HCT116 (cell line): Measurements from ENCODE around the gene SMYD3. TPM values are rescaled to one million over a fixed set of nuclear protein-coding genes. Genes with fewer than 3 reads are reported as not detected.

ENCODE experiments used
- ATAC-seq: fragments of 200-7000 bp; cut with Tn5 transposase; 2 replicates; pipeline ENCODE4 v1.9.1; 2020; ENCODE audit warnings: mild to moderate bottlenecking, moderate library complexity
- BruUV-seq: library from RNA; stranded (reverse); fragments of 400-500 nt; replicated peaks from 2 replicates; lab custom pipeline; 2021; lab: Mats Ljungman, UMichigan
- CTCF ChIA-PET: fragments of 300-600 bp; sonication (Branson Sonifier 250); formaldehyde crosslinking; loops from one replicate; lab custom pipeline; 2021; ENCODE audit warnings: antibody characterized with exemption; lab: Charles Lee
- POLR2A ChIA-PET: fragments of 300-600, 350-600 bp; sonication (Branson Sonifier 250); formaldehyde crosslinking; loops from one replicate; lab custom pipeline; 2021; ENCODE audit warnings: antibody characterized with exemption; lab: Charles Lee
- RAD21 ChIA-PET, 2 experiments: fragments of 300-600 bp; sonication (Branson Sonifier 250); formaldehyde crosslinking; loops; one replicate each; lab custom pipeline; 2023; ENCODE audit warnings: low total read pairs in 2 of 2; ENCODE audit not compliant: uncharacterized antibody in 2 of 2, unreplicated experiment in 2 of 2, low non-redundant PET in 1 of 2; lab: Charles Lee
- DNase-seq: peaks from one replicate; pipeline ENCODE4 v3.0.0-alpha.2; 2010; ENCODE audit warnings: low read depth, low spot score
- H2AFZ ChIP-seq: fragments of 200-600 bp; shearing (Covaris generic), sonication (generic); 2 replicates; pipeline ENCODE4 v1.6.1; 2017; ENCODE audit warnings: low read depth, mixed run types, mixed read lengths, antibody characterized with exemption, low read length; ENCODE audit not compliant: poor library complexity, severe bottlenecking
- H3K27ac ChIP-seq: 2 replicates; pipeline ENCODE4 v1.5.1; 2012; ENCODE audit warnings: low read depth, low read length
- H3K27me3 ChIP-seq: fragments of 200-600 bp; sonication (generic); 2 replicates; pipeline ENCODE4 v1.6.1; 2016; ENCODE audit warnings: mixed run types, low read length, mixed read lengths; ENCODE audit not compliant: insufficient read depth
- H3K36me3 ChIP-seq, 2 experiments: fragments of 200-500 bp in 1 of 2; fragments of 200-600 bp in 1 of 2; sonication (Bioruptor generic) in 1 of 2; sonication (generic) in 1 of 2; 2 replicates each; pipeline versions ENCODE4 v1.5.1 to v1.6.1; 2014 to 2016; ENCODE audit warnings: low read length in 2 of 2, inconsistent platforms in 1 of 2, mixed read lengths in 1 of 2, mixed run types in 1 of 2; ENCODE audit not compliant: insufficient read depth in 2 of 2, control insufficient read depth in 1 of 2
- H3K4me1 ChIP-seq, 2 experiments: fragments of 200-600 bp in 1 of 2; sonication (generic) in 1 of 2; 2 replicates each; pipeline versions ENCODE4 v1.5.1 to v1.6.1; 2012 to 2017; ENCODE audit warnings: low read length in 2 of 2, inconsistent platforms in 1 of 2, mild to moderate bottlenecking in 1 of 2, mixed read lengths in 1 of 2, mixed run types in 1 of 2, moderate library complexity in 1 of 2; ENCODE audit not compliant: insufficient read depth in 2 of 2, control insufficient read depth in 1 of 2
- H3K4me2 ChIP-seq: fragments of 200-600 bp; sonication (generic); 2 replicates; pipeline ENCODE4 v1.6.1; 2017; ENCODE audit warnings: mixed run types, low read length, mixed read lengths
- H3K4me3 ChIP-seq, 2 experiments: fragments of 200-600 bp in 1 of 2; sonication (generic) in 1 of 2; replicated peaks in 1 of 2; 2 replicates each; pipeline ENCODE4 v1.5.1; 2011 to 2016; ENCODE audit warnings: low read length in 2 of 2, control low read depth in 1 of 2, low read depth in 1 of 2, mild to moderate bottlenecking in 1 of 2, mixed read lengths in 1 of 2, mixed run types in 1 of 2
- H3K79me2 ChIP-seq: fragments of 200-600 bp; sonication (generic); 2 replicates; pipeline ENCODE4 v1.6.1; 2017; ENCODE audit warnings: mild to moderate bottlenecking, mixed run types, low read length, moderate library complexity, mixed read lengths; ENCODE audit not compliant: insufficient read depth
- H3K9ac ChIP-seq: fragments of 200-600 bp; sonication (generic); 2 replicates; pipeline ENCODE4 v1.6.1; 2016; ENCODE audit warnings: low read length, mixed read lengths
- H3K9me2 ChIP-seq: fragments of 200-600 bp; sonication (generic), shearing (Covaris generic); 2 replicates; pipeline ENCODE4 v1.6.1; 2017; ENCODE audit warnings: mixed run types, mild to moderate bottlenecking, moderate library complexity; ENCODE audit not compliant: insufficient read depth
- H3K9me3 ChIP-seq, 2 experiments: fragments of 200-500 bp in 1 of 2; fragments of 200-600 bp in 1 of 2; sonication (Bioruptor generic) in 1 of 2; sonication (generic) in 1 of 2; 2 replicates each; pipeline ENCODE4 v1.6.1; 2014 to 2017; ENCODE audit warnings: low read length in 2 of 2, mixed read lengths in 2 of 2, inconsistent platforms in 1 of 2, low read depth in 1 of 2, mild to moderate bottlenecking in 1 of 2, mixed run types in 1 of 2, moderate library complexity in 1 of 2; ENCODE audit not compliant: control insufficient read depth in 1 of 2, insufficient read depth in 1 of 2
- H4K20me1 ChIP-seq: fragments of 200-600 bp; sonication (generic), shearing (Covaris generic); 2 replicates; pipeline ENCODE4 v1.6.1; 2017; ENCODE audit warnings: mixed run types, mild to moderate bottlenecking, moderate library complexity; ENCODE audit not compliant: insufficient read depth
- CEBPB ChIP-seq: IDR thresholded peaks from 2 replicates; pipeline ENCODE4 v1.6.1; 2012; ENCODE audit warnings: low read depth
- EZH2 ChIP-seq: fragments of 200-600 bp; sonication (generic); IDR thresholded peaks from 2 replicates; pipeline ENCODE4 v1.6.1; 2017; ENCODE audit warnings: antibody characterized with exemption, mixed run types
- FOSL1 ChIP-seq: IDR thresholded peaks from 2 replicates; pipeline ENCODE4 v1.6.1; 2012; ENCODE audit warnings: low read depth
- RAD21 ChIP-seq: IDR thresholded peaks from 2 replicates; pipeline ENCODE4 v1.6.1; 2012; ENCODE audit warnings: low read depth, mild to moderate bottlenecking
- REST ChIP-seq: IDR thresholded peaks from 2 replicates; pipeline ENCODE4 v1.6.1; 2012; ENCODE audit warnings: low read depth
- SIN3A ChIP-seq: IDR thresholded peaks from 2 replicates; pipeline ENCODE4 v1.6.1; 2012; ENCODE audit warnings: low read depth
- SRF ChIP-seq: IDR thresholded peaks from 2 replicates; pipeline ENCODE4 v1.6.1; 2012; ENCODE audit warnings: low read depth
- ZFX ChIP-seq: fragments of 450-650 bp; IDR thresholded peaks from 2 replicates; pipeline ENCODE4 v1.6.1; 2017
- intact Hi-C: fragments of 100-400 bp; cut with micrococcal nuclease; formaldehyde crosslinking; loops from 2 replicates; pipeline ENCODE4 v1.10.0; 2022
- total RNA-seq: library from RNA; stranded (reverse); gene quantifications from one replicate; pipeline ENCODE4 v1.2.1, GENCODE V29; 2021; ENCODE audit not compliant: unreplicated experiment
- TF ChIP-seq, protein P1 (sequence below): IDR thresholded peaks from 2 replicates; pipeline ENCODE4 v1.6.1; 2011; ENCODE audit warnings: mild to moderate bottlenecking, low read length, moderate library complexity; ENCODE audit not compliant: insufficient replicate concordance; ENCODE audit errors: extremely low read depth

The SMYD3 gene
- total RNA-seq, 1 experiment from 2014 or later = 33.6 TPM

DNA sequence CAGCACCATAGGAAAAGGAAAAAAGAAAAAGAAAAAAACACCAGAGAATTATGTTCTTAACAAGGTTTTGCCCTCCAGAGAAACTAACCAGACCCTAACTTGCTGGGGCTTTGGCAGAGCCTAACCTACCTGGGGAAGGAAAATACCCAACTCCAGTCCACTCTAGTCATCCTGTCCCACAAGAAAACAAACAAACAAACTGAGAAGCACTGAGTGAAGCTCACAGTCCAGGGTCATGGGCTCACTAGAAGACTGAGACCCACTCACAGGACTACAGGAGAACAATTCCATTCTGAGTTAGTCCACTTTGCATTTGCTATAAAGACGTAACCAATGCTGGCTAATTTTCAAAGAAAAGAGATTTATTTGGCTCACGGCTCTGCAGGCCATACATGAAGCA, 543.4 kb downstream of the SMYD3 start:
- ChIA-PET POLR2A (no interaction called here), RAD21 (no interaction called here), CTCF (no interaction called here)
- no peak overlapping the region for H2AFZ ChIP-seq
- DNase-seq (no peak), ATAC-seq (no peak)
- peaks cover under 1% of the 10 kb centered on the region; the same call in 1 of the 2 replicates for H3K27me3 ChIP-seq
- no peak overlapping the region for H3K9ac ChIP-seq
- no peak overlapping the region for H3K27ac ChIP-seq
- H3K79me2 ChIP-seq = no peaks in the 10 kb centered on the region
- no peak overlapping the region for H3K4me3 ChIP-seq
- BruUV-seq = no TSS peak
- no peaks in the 10 kb centered on the region for H4K20me1 ChIP-seq
- H3K9me2 ChIP-seq = no peaks in the 10 kb centered on the region
- no peak overlapping the region for H3K4me2 ChIP-seq
- no peaks in the 10 kb centered on the region for H3K9me3 ChIP-seq
- H3K36me3 ChIP-seq = no peaks in the 10 kb centered on the region
- no peaks in the 10 kb centered on the region for H3K4me1 ChIP-seq
- TF ChIP-seq, protein P1, sequence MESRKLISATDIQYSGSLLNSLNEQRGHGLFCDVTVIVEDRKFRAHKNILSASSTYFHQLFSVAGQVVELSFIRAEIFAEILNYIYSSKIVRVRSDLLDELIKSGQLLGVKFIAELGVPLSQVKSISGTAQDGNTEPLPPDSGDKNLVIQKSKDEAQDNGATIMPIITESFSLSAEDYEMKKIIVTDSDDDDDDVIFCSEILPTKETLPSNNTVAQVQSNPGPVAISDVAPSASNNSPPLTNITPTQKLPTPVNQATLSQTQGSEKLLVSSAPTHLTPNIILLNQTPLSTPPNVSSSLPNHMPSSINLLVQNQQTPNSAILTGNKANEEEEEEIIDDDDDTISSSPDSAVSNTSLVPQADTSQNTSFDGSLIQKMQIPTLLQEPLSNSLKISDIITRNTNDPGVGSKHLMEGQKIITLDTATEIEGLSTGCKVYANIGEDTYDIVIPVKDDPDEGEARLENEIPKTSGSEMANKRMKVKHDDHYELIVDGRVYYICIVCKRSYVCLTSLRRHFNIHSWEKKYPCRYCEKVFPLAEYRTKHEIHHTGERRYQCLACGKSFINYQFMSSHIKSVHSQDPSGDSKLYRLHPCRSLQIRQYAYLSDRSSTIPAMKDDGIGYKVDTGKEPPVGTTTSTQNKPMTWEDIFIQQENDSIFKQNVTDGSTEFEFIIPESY = no peak
- TF ChIP-seq SRF (no peak), RAD21 (no peak), ZFX (no peak), REST (no peak), CEBPB (no peak), SIN3A (no peak), EZH2 (no peak), FOSL1 (no peak)
- intact Hi-C loops = no loop called here
